GM19193 (cell line): Measurements from ENCODE around the gene RNF31.

Source experiments
- POLR2A ChIP-seq: IDR thresholded peaks from 4 replicates; pipeline ENCODE4 v1.6.1; 2011; ENCODE audit not compliant: insufficient read depth, insufficient read length; ENCODE audit errors: extremely low read depth

Gene RNF31

DNA sequence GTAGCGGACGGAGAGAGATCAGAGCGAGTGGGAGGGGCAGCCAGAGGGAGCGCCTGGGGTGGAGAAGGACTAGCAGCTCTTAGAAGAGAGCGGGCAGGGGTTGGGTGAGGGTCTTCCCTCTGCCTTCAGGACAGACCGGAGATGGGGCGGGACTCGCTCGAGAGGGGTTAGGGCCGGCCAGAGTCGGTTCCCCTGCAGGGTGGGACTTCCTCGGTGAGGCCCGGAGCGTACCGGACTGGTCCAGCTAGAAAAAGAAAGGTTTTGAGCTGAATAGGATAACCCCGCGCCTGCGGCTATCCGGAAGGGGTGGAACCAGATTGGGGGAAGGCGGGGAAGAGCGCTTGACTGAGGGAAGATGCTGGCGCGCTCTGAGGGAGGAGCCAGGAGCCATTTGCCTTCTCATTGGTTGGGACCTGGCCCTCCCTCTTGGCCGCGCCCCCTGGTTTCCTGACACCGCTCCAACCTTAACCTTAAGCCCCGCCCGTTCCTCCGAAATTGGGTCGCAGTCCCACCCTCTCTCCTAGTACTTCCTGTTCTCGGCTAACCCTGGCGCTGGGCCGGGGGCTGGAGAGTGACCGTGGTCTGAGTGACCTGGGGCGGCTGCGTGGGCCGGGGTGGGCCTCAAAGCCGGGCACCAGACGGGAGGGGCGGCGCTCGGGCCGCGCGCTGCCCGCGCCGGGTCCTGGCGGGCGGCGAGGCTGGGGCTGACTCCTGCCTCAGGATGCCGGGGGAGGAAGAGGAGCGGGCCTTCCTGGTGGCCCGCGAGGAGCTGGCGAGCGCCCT, at the start of gene RNF31:
TSS of gene RNF31 (plus strand) at position 521 of the 783 bp plus-strand sequence. CDS start at position 722, 201 bp downstream.
- peak; percentile 70 for TF ChIP-seq POLR2A

DNA sequence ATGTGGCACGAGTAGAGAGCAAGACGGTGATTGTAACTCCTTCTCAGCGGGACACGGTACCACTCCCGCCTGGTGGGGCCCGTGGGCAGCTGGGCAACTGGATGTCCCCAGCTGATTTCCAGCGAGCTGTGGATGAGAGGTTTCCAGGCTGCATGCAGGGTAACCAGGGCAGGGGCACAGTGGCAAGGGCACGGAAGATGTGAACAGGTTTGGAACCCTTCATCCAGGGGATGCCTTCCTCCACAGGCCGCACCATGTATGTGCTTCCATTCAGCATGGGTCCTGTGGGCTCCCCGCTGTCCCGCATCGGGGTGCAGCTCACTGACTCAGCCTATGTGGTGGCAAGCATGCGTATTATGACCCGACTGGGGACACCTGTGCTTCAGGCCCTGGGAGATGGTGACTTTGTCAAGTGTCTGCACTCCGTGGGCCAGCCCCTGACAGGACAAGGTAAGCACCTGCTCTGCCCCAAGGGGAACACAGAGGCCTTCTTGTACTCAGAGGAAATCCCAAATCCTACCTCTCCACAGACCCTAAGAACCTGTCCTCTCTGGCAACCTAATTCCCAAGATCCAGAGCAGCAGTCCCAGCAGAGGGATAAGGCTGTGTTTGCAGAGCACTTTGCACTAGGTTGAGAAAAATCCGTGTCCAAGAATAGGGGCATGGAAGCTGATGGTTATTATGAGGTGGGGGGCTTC, 48.9 kb upstream of the RNF31 start:
- TF ChIP-seq POLR2A: no peak

DNA sequence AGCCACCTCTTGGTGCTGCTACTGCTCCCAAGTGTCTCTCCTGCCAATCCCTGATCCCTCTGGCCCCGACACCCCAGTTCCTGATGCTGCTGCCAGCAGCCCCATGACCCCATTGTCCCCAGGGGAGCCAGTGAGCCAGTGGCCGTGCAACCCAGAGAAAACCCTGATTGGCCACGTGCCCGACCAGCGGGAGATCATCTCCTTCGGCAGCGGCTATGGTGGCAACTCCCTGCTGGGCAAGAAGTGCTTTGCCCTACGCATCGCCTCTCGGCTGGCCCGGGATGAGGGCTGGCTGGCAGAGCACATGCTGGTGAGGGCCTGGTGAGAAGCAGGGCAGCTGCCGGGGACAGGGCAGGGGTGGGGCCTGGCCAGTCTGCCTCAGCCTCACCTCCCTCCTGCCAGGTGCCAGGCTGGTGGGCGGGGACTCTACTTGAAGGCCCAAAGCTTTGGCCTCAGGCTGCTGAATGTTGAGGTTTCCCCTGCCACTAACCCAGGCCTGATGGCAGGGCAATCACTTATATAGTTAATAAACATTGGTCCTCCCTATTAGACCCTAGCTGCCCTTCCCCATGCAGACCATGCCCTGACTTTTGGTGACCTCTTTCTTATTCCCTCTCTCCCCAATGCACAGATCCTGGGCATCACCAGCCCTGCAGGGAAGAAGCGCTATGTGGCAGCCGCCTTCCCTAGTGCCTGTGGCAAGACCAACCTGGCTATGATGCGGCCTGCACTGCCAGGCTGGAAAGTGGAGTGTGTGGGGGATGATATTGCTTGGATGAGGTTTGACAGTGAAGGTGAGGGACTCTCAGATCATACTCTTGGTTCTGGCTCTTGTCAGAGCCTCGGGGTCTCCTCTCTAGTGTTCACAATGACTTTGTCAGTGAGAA, 48.1 kb upstream of the RNF31 start:
- TF ChIP-seq POLR2A: no peak

DNA sequence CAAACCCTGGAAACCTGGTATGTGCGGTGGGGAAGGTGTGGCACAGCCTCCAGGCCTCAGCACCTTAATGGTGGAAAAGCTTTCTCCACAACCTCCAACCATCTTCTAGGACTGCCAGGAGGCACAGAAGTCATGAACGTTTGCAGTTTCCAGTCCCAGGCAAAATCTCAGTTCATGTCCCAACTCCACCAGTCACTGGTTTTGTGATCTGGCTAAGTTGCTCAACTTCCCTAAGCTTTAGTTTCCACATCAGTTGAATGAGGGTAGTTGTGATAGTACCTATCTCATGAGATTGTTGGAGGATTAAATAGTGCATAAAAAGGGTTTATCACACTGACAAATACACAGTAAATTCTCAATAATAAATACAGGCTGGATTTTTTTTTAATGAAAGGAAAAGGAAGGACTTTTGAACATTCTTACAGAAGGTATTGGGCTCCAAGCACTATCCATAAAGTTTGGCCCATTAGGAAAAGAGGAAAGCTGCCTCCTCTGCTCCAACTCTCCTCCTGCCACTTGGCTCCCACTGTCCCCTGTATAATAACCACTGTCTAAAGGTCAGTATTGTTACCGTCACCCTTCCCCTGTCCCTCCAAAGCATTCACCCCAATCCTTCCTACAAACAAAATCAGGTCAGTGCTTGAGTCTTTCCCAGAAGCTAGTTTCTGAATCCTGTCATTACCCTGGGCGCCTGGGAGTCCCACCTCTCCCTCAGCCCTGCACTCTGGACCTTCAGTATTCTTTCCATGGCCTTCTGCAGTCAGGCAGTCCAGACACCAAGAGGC, 46.9 kb upstream of the RNF31 start:
- TF ChIP-seq POLR2A: no peak

DNA sequence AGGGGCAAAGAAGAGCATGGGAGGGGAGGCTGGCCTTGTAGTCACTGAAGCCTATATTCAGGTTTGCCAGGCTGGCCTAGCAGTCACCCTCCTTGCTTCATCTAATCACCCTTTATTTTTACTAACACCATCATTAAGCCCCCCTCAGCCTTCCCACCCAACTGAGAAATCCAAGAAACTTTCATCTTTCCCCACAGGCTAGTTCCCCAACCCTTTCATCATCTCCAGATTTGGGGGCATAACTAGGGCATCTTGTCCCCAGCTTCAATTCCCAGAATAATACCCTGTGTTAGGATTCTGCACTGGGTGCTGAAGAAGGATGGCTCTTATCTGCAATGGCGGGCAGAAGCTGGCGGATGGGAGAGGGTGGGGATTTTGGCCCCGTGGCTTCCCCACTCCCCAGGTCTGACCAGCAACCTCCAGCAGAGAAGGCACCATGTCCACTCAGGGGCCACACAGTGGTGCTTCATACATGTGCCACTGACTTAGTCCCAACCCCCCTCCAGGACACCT, 46.3 kb upstream of the RNF31 start:
- TF ChIP-seq POLR2A: no peak

DNA sequence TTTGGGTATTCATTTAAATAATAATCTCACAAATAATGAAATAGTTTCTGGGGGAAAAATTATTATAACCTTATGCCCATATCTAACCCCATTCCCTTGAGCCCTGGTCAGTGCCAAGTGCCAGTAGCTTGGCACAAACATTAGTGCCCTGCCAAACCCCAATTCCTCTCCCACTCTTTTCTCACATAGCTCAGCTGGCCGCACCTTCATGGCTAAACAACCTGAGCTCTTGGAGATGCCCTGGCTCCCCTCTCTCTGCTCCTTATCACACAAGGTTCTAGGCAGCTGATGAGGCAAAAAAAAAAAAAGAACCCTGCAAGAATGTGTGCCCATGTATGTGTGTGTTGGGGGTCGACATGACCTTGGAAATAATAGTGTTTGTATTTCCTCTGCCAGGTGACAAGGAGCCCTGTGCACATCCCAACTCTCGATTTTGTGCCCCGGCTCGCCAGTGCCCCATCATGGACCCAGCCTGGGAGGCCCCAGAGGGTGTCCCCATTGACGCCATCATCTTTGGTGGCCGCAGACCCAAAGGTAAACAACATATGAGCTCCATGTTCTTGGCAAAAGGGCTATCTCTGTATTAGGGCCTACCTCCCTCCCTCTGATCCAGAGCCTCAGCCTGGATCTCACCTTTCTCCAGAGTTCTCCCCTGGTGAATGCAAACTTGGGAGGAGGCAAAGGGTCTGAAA, 44.8 kb upstream of the RNF31 start:
- TF ChIP-seq POLR2A: no peak

DNA sequence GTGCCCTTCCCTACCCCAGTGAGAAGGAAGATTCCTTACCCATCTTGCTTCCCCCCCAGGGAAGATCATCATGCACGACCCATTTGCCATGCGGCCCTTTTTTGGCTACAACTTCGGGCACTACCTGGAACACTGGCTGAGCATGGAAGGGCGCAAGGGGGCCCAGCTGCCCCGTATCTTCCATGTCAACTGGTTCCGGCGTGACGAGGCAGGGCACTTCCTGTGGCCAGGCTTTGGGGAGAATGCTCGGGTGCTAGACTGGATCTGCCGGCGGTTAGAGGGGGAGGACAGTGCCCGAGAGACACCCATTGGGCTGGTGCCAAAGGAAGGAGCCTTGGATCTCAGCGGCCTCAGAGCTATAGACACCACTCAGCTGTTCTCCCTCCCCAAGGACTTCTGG, 43.8 kb upstream of the RNF31 start:
- no peak for TF ChIP-seq POLR2A

DNA sequence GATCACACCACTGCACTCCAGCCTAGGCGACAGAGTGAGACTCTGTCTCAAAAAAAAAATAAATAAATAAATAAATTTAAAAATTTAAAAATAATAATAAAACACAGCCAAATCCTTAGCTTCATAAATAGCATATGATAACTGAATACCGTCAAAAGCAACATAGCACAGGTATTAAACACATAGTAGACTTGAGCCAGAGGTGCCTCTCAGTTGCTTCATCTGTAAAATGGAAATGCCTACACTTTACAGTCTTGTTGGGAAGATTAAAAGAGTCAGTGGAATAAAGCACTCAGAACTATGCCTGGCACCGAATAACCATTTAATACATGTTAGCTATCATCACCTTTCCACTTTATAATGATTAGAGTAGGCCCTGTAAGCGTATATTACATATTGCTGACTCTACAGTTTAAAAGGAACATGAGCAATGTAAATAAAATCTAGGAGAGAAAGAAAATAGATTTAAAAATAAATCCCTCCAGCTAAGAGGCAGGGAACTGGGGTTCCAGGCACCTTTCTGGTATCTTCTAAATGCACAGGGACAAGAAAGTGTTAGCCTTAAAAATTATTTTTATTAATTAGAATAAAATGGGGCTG, 40.5 kb upstream of the RNF31 start:
- no peak for TF ChIP-seq POLR2A

DNA sequence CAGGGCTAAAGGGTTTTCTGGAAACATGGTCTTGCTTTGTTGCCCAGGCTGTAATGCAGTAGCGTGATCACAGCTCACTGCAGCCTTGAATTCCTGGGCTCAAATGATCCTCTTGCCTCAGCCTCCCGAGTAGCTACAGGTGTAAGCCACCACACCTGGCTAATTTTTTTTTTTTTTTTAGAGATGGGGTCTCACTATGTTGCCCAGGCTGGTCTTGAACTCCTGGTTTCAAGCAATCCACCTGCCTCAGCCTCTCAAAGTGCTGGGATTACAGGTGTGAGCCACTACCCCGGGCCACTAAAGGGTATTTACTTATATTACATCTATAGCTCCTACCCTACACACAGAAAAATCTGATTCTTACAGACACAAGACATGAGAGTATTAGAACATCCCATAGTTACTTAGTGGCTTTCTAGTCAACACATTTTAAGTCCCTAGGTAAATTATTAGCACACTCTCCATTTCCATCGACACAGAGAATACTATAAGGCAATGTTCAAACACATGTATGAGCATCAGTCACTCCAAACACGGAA, 38.9 kb upstream of the RNF31 start:
- TF ChIP-seq POLR2A: no peak

DNA sequence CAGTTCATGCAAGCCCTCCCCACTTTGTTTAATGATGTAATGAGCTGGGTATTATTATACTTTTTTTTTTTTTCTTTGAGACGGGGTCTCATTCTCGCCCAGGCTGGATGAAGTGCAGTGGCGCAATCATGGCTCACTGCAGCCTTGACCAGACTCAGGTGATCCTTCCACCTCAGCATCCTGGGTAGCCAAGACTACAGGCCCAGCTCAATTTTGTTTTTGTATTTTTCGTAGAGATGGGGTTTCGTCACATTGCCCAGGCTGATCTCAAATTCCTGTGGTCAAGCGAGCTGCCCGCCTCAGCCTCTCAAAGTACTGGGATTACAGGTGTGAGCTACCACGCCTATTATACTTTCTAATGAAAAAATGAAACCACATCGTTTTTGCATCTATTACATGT, 37.2 kb upstream of the RNF31 start:
- TF ChIP-seq POLR2A: no peak

DNA sequence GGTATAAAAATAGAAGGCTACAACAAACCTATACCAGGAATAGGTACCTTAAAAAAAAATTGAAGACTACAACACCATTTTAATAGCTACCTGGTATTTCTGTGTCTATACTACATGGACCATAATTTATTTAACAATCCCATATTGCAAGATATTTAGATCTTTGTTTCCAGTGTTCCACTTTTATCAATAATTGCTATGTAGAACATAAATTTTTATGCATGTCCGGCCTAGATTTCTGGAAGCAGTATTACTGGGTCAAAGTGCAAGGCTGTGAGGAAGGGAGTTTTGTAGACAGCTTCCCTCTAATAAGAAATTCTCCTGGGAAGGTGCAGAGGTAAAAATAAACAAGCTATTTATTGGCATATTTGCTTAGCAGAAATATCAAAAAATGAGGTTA, 36.8 kb upstream of the RNF31 start:
- TF ChIP-seq POLR2A: no peak

DNA sequence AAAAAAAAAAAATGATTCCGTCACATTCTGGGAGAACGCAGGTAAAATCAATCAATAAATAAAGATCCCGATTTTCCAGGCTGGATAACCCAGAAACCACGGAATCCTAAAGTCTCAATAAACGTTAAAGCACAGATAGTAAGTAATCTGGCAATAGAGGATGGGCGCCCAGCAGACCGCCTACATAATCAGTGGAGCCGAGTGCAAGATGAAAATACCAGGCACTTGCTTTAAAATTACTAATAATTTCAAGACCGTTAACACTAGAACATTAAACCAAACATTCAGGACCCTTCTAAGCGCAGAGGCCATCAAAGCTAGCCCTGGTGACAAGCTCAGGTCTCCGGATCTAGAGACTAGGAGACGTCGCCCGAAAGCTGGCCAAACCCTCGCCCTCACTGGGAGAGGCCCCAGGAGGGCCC, 33.9 kb upstream of the RNF31 start:
- no peak for TF ChIP-seq POLR2A

DNA sequence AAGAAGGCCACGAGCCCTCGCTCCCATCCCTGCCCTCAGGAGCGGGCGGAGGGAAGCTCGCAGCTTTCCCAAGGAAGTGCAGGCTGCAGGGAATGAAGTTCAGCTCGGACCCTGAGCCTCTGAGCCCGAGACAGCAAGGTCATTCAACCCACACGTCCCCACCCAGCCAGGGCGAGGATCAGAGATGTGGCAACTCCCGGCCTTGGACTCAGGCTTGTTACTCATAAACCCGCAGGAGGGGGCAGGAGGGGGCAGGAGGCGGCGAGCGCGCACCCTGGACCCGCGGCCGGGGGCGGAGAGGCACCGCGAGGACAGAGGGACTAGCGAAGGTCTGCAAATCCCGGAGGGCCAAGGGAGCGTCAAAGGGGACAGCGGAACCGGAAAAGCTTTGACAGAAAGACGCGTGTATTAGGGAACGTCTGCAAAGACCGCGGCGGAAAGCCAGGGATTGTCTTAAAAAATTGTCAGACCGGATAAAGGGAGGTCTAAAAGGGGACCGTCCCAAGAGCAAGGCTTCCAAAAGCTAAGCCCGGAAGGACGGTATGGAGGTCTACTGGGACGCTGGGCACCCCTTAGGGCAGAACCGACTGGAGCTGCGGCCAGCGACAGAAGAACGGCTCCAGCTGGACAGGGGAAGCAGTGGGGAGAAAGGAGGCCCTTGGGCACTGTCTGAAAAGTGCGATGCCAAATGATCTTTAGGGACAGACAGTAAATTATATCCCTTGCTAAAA, 33.3 kb upstream of the RNF31 start:
- TF ChIP-seq POLR2A: peak; percentile 75
